ENCODE data around the gene PEX13.
"Not testable (repeated sequence)": the region's sequence is repeated elsewhere in the genome, so short reads cannot be mapped to it uniquely, and the experiment has no call there.

GRCh38 chr2:61034592-61034991, 17.1 kb downstream of the PEX13 start:
- not testable (repeated sequence) for TF ChIP-seq TAF1 (conservative IDR thresholded peaks at IDR 0.05); REST (IDR thresholded peaks at IDR 0.05); GABPA (IDR thresholded peaks at IDR 0.05 in 1 of 2, conservative IDR thresholded peaks at IDR 0.05 in 1 of 2); CTCF (IDR thresholded peaks at IDR 0.05; ENCODE audit: low read depth, low read length, missing input control); YY1 (IDR thresholded peaks at IDR 0.05); FOXA1 (IDR thresholded peaks at IDR 0.05); HNF4G (IDR thresholded peaks at IDR 0.05)
